ENCODE results near the gene AK8.
"Not testable (repeated sequence)": the region's sequence is repeated elsewhere in the genome, so short reads cannot be mapped to it uniquely, and the experiment has no call there.

Gene AK8

DNA sequence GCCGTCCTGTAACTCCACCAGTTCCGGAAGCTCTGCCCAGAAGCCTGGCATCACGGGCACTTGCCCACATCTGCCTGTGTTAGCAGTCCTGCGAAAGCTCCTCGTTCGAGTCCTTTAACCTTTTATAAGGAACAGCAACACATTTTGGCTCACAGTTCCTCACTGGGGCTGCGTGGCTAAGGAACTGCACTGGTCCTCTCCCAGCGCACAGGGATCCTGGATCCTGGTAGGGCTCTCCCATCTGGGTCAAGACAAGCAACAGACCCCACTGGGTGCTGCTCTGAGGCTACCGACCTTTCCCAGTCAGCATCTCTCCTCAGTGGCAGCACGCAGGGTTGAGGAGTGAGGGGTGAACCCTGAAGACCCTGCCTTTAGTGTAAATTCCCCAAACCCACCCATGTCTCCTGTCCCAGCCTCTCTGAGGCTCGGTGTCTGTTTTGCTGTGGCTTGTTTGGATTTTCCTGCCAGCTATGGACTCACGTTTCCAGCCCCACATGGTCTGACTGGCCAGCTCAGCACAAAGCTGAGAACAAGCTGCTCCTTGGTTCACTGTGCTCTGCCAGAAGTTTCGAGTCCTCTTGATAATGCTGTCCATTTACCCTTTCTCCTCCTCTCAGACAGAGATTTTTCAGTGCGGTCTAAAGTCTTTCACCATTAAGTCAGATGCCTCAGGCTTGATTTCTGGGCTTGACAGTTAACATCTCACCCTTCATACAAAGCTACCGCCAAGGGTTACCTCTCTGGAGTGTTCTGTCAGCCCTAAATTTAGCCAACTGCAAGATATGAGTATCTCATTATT is 80.0 kb downstream of the AK8 start:
- no peak for DNase-seq (ENCODE audit: low read depth)

DNA sequence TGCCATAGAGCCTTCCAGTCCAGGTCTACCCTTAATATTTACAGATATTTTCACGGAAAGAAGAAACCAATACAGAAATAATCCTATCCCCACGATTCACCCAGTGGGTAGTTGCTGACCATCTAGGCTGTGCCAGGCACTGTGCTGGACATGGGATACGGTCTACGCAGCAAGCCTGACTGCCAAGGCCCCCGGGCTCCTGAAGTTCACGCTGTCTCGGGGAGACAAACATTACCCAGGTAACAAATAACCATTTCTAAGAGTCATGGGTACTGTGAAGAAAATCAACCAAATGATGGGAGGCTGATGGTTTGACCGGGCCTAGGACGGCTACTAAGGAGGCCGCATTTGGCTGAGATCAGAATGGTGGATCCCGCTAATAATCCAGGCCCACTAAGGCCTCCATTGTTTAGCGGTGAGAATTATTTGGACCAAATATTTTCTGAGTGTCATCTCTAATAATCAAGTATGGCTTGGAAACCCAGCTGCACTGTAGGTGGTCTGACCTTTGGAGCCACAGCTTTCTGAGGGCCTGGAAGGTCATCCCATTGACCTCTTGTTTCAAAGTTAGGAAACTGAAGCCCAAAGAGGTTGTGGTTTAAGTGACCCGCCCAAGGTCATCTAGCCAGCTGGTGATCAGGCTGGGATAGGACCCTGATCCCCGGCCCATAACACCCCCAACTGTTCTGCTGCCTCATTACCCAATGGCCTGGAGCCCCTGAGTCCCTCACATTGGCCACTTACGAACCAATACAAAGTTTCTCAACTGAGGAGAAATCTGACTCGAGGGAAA is 82.4 kb downstream of the AK8 start:
- DNase-seq (ENCODE audit: low read depth) = no peak

DNA sequence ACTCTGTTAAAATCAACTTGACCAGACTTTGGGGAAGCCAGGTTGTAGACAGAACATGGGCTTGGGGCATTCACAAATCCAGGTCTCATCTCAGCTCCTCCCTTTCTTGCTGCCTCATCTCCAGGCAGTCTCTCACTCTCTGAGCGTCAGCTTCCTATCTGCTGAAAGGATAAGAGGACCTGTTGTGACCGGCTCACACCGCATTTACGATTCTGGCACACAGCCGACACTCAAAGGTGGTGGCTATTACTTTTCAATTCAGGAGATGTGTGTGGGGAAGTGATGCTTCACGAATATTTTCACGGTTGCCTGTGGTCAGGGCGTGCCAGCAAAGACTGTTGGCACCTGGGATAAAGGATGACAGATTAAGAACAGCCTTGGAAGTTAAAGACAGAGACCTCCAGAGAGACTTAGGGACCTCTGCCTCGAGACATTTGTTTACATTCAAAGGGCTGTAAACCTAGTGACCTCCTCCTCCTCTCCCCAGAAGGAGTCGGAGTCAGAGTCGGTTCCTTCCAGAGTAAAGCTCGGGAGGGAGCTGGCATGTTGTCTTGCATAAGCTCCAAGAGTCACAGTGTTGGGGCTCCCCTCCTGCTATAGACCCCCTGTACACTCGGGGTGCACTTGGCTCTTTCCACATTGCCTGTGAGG is 83.2 kb downstream of the AK8 start:
- DNase-seq (ENCODE audit: low read depth) = no peak

DNA sequence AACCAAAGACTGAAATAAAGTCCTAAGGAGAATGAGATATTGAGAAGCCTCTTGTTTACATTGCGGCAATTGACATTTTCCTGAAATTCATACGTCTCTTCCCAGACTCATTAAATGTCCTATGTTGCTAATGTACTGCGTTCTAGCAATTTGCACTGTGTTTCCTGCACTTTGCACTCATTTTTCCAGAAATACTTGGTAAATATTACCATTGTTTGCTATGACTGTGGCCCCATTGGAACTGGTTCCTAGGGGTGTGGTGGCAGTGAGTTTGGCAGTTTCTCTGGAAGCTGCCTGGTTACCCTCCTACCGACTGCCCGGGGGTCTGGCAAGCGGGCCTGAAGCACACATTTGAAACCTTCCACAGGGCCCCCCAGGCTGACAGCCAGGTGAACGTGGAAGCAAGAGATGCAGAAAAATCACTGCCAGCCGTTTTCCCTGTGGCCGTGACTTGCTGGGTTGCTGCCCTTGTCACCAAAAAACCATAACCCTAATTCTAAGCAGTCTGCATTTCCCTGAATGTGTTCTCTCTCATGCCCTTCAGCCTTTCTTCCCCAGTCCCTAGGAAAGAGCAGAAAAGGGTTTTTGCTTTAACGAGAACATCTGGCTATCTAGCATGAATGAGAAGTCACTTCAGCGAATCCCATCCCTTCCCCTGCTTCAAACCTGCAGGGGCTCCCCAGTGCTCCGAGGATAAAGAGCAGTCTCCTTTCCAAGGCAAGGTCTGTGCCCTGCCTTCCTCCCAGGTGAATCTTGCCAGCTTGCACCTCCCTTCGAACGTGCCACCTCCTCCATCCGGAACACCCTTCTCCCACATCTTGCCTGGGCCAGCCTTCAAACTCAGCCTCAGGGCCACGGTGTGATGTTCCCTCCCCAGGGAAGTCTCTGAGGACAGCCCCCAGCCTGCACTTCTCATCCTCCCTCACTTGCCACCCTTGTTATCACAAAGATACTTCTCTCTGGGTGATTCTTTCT is 84.2 kb downstream of the AK8 start:
- no peak for DNase-seq (ENCODE audit: low read depth)

- DNase-seq (ENCODE audit: low read depth) = no peak
These were observed 85.5 kb downstream of the AK8 start for GRCh38 chr9:132792547-132792946.

DNA sequence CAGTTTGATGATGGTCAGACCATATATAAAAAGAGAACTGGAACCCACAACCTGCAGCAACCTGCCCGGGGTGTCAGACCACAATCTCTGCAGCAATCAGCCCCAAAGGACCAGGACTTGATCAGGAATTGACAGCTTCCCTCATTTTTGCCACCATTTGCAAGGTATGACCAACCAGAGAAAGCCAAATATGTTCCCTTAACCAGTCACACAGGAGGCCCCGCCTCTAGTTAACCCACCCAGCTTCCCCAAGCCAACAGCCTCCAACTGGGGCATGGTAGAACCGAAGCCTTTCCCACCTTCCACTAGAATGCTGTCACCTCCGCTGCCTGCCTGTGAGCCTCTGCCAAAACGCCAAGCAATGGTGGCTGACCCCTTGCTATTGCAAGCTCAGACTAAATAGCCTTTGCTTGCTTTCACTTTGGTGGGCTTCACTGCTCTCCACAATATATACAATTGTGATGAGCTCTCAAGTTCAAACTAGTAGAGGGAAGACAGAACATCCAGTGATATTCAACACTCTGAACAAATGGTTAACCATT is 86.3 kb downstream of the AK8 start:
- no peak for DNase-seq (ENCODE audit: low read depth)

DNA sequence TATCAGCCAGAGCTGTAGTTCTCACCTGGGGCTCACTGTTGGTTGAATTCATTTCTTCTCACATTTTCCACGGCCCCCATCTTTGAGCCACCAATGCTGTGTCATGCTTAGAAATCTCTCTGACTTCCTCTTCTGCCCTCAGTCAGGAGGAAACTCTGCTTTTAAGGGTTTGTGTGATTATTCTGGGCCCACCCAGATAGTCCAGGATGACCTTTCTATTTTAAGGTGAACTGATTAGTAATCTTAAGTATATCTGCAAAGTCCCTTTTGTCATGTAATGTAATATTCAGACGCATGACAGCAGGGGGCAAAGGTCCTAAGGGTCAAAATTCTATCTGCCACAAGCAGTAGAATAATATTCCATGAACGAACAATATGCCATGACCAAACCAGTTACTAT is 88.4 kb downstream of the AK8 start:
- no peak for DNase-seq (ENCODE audit: low read depth)

DNA sequence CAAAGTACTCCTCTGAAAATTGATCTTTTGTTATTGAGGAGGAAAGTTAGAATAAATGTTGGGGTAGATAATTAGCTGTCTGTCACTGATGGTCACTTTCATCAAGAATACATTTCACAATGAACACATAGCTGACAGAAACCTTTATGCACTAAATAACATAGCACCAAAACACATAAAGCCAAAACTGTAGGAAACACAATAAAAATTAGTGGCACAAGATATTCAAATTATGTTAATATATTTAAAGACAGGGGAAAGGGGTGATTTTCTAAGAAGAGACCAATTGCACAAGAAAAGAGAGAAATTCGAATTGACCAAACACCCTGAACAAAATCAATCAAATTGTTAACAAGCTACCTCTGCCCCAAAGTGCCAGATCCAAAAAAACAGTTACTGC is 89.7 kb downstream of the AK8 start:
- no peak for DNase-seq (ENCODE audit: low read depth)

- DNase-seq (ENCODE audit: low read depth) = no peak
These were observed 90.3 kb downstream of the AK8 start for GRCh38 chr9:132787748-132788159.

DNA sequence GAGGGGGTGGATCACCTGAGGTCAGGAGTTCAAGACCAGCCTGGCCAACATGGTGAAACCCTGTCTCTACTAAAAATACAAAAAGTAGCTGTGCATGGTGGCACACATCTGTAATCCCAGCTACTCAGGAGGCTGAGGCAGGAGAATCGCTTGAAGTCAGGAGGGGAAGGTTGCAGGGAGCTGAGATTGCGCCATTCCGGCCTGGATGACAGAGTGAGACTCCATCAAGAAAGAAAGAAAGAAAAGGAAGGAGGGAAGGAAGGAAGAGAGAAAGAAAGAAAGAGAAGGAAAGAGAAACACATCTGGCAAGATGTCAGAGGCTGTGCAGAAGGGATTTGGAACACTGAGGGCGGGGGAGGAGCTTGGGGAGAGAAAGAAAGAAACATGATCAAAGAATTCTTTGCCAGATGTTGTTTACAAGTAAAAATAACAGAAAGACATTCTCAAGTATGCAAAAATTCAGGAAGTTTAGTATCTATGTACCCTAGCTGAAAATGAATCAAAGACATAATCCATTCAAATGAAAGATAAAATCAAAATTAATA is 93.7 kb downstream of the AK8 start:
- DNase-seq (ENCODE audit: low read depth) = no peak

- no peak for DNase-seq (ENCODE audit: low read depth)
These were observed 95.1 kb downstream of the AK8 start for GRCh38 chr9:132783006-132783405.

- no peak for DNase-seq (ENCODE audit: low read depth)
These were observed 96.0 kb downstream of the AK8 start for GRCh38 chr9:132782037-132782436.

GRCh38 chr9:132780230-132781007 is 97.7 kb downstream of the AK8 start:
- no peak for DNase-seq (ENCODE audit: low read depth)

GRCh38 chr9:132776891-132777290 is 101.2 kb downstream of the AK8 start:
- no peak for DNase-seq (ENCODE audit: low read depth)

- no peak for DNase-seq (ENCODE audit: low read depth)
These were observed 101.8 kb downstream of the AK8 start for GRCh38 chr9:132776268-132776667.

DNA sequence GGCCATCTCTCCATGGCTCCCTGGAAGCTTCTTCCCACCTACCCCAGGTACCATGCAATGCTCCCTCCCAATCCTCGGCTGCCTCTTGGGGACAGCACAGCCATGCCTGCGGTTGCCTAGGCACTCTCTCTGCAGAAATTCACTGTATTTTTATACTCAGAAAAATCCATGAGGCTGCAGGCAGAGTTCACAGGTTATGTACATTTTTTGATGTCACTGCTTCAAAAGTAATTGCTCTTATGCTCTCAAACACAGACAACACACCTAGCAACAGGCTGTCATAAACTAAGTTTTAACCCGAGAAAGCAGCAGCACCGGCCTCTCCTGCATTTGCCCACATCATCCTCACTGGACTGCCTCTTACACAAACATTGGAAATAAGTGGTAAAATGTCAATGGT is 102.4 kb downstream of the AK8 start:
- no peak for DNase-seq (ENCODE audit: low read depth)

GRCh38 chr9:132774886-132775285 is 103.2 kb downstream of the AK8 start:
- no peak for DNase-seq (ENCODE audit: low read depth)

GRCh38 chr9:132773764-132774339 is 104.2 kb downstream of the AK8 start:
- no peak for DNase-seq (ENCODE audit: low read depth)

- DNase-seq (ENCODE audit: low read depth) = no peak
These were observed 105.0 kb downstream of the AK8 start for GRCh38 chr9:132773093-132773492.

- DNase-seq (ENCODE audit: low read depth) = not testable (repeated sequence)
These were observed 106.3 kb downstream of the AK8 start for GRCh38 chr9:132771752-132772151.
